Skin of body (tissue), 2 donors: ENCODE measurements around the gene MED12. TPM values are rescaled to one million over a fixed set of nuclear protein-coding genes. Genes with fewer than 3 reads are reported as not detected.

Experiments used
- DNase-seq: peaks from one replicate; lab custom pipeline; 2025; lab: John Stamatoyannopoulos, UW
- total RNA-seq: library from RNA; depleted of rRNA; stranded (reverse); fragments of >200 nt; gene quantifications from one replicate; pipeline ENCODE4 v1.2.3, GENCODE V29; 2014

MED12 gene
- 36.4 TPM for total RNA-seq

GRCh38 chrX:71118032-71118984 lies at the start of gene MED12:
Gene MED12 (plus strand): TSS chrX:71118596. CDS start chrX:71118755, 159 bp downstream.
- DNase-seq = peak; percentile 74

GRCh38 chrX:71070531-71070930 lies 47.9 kb upstream of the MED12 start:
- DNase-seq = no peak

GRCh38 chrX:71081330-71082123 lies 36.9 kb upstream of the MED12 start:
- no peak for DNase-seq

- no peak for DNase-seq
Measured at GRCh38 chrX:71082124-71082647, 36.2 kb upstream of the MED12 start.

GRCh38 chrX:71082822-71083221 lies 35.6 kb upstream of the MED12 start:
- DNase-seq = no peak

GRCh38 chrX:71085900-71086299 lies 32.5 kb upstream of the MED12 start:
- no peak for DNase-seq

- no peak for DNase-seq
Measured at GRCh38 chrX:71091263-71091662, 27.1 kb upstream of the MED12 start.

- no peak for DNase-seq
Measured at GRCh38 chrX:71095033-71095432, 23.4 kb upstream of the MED12 start.

GRCh38 chrX:71095555-71095980 lies 22.8 kb upstream of the MED12 start, which contains the start of gene FOXO4:
Gene FOXO4 (plus strand): TSS chrX:71095851. CDS start chrX:71096529, 678 bp downstream.
- DNase-seq = peak; percentile 69

GRCh38 chrX:71095981-71096759 lies 22.2 kb upstream of the MED12 start:
- peak; percentile 35 for DNase-seq

GRCh38 chrX:71096760-71097032 lies 21.7 kb upstream of the MED12 start:
- DNase-seq = no peak

GRCh38 chrX:71098302-71098701 lies 20.1 kb upstream of the MED12 start:
- peak; percentile 7 for DNase-seq

GRCh38 chrX:71098951-71099506 lies 19.4 kb upstream of the MED12 start:
- DNase-seq = no peak

- DNase-seq = no peak
Measured at GRCh38 chrX:71099736-71100135, 18.7 kb upstream of the MED12 start.

GRCh38 chrX:71100581-71101505 lies 17.6 kb upstream of the MED12 start:
- DNase-seq = no peak

GRCh38 chrX:71102292-71102691 lies 16.1 kb upstream of the MED12 start:
- DNase-seq = no peak

GRCh38 chrX:71103110-71103983 lies 15.0 kb upstream of the MED12 start:
- DNase-seq = peak; percentile 12

GRCh38 chrX:71105628-71106027 lies 12.8 kb upstream of the MED12 start:
- no peak for DNase-seq

- DNase-seq = no peak
Measured at GRCh38 chrX:71106427-71106826, 12.0 kb upstream of the MED12 start, which contains the start of gene CXorf65. Gene CXorf65 (minus strand): TSS chrX:71106740. CDS start chrX:71106556, 184 bp downstream.
